Left kidney (tissue), 2 donors: ENCODE measurements around the gene IL4I1. TPM values are rescaled to one million over a fixed set of nuclear protein-coding genes. Genes with fewer than 3 reads are reported as not detected.

Source experiments
- DNase-seq: peaks from one replicate; pipeline ENCODE4 v3.0.0-alpha.2; 2013
- polyA plus RNA-seq: library from polyadenylated mRNA; unstranded; fragments of 120-200 nt; gene quantifications from one replicate; pipeline ENCODE4 v1.2.1, GENCODE V29; 2013; ENCODE audit not compliant: insufficient read length

The IL4I1 gene
- polyA plus RNA-seq, 1 donor = 2.7 TPM

DNA sequence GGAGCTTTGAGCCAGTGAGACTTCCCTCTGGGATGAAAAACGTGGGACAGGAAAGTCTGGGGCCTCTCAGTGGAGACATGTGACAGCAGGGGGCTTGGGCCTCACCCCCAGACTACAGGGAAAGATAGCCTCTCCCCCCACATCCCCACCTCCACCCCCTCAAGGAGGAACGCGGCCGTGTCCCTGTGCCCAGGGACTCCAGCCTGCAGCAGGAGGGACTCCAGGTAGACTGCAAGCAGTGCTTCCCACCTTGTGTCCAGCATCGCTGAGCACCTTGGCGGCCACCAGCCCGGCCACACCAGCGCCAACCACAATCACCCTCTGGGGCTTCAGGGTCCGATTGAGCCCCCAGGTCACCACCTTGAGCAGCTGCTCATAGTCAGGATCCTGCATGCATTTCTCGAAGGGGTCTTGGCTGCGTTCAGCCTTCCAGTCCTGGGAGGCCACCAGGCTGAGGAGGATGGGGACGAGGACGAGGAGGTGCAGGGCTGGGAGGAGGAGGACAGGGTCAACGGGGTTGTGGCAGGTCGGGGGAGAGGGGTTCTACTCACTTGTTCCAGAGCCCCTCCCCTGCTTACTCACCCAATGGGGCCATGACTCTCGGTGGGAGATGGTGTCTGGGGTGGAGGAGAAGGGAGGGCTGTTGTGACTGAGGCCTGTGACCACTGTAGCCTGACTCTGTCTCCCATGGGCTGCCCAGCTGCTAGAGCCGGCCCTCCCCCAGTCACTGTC is 955 bp downstream of the IL4I1 start:
- DNase-seq = no peak

DNA sequence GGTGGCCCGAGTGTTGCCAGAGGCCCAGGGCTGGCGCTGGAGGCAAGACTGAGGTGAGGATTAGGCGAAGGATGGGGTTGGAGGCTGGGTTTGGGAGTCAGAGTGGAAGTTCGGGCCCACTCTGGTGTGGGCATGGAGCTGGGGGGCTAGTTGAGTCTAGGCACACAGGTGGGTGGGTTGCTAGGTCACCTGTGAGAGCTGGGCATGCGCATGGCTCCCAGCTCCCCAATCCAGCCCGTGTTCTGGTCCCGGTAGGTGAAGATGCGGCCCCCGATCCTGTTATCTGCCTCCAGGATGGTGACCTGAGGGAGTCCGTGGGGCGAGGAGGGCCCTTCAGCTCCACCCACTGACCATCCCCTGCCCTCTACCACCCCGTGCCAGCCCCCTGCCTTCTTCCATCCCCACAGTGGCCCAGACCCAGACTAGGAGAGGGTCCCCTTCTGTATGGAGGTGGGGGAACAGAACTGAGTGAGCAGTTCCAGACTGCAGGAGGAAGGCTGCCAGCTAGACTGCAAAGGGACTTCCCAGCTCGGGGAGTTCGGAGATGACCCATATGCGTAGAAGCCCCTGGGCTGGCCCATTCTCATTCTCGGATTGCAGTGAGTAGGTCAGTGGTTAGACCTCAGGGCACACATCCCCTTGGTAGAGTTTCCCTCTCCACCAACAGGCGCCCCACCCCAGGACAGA is 1.7 kb downstream of the IL4I1 start:
- no peak for DNase-seq

DNA sequence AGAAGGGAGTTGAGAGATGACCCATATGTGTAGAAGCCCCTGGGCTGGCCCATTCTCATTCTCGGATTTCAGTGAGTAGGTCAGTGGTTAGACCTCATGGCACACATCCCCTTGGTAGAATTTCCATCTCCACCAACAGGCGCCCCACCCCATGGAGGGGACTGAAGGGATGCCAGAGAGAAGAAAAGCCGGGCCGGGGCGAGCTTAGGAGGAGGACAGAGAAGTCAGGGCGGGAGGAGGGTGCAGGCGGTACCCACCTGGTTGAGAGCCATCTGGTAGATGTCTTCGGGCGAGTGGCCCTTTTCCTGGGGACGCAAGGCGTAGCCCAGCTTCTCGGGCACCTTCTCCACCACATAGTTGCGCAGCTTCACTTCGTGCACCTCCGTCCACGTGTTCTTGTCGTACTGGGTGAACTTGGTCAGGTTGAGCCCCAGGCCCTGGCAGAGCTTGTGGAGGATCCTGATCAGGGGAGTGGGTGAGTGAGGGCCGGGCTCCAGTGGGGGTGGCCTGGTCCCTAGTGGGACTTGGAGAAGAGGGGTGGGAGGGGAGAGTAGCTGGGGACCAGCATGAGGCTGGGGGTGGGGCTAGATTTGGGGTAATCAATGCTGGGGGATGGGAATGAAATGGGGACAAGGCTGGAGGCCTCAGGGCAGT is 2.5 kb downstream of the IL4I1 start:
- DNase-seq = no peak

DNA sequence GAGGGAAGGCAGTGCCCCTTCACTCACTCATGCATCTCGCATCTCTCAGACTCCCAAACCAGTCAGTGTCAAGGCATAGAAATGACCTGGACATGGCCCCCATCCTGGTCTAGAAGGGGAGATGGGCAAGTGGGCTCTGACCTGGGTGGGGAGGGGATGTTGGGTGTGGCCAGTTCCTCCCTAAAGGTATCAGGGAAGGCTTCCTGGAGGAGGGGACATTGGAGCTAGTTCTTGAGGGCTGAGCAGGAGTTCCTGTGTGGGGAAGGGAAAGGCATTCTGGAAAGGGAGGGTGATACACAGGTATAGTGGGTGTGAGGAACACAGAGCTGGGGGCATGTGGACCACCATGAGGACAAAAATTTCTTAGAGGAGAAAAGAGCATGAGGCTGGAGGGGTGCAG is 4.0 kb downstream of the IL4I1 start:
- no peak for DNase-seq

DNA sequence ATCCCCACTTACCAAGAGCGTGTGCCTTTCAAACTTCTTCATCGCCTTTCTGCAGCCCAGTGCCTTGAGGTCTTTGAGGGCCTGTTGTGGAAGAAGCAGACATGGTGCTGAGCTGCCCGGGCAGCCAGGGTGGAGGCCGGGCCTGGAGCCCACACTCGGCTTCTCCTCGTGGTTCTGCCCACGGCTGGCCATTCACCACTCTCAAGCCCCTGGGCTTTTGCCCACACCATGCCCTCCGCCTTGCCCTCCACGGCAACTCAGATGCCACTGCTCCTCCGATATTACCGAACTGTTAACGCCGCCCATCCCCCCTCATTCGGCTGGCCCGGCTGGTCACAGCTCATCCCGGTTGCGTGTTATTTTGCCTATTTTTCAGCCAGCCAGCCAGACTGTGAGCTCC is 5.3 kb downstream of the IL4I1 start:
- no peak for DNase-seq

DNA sequence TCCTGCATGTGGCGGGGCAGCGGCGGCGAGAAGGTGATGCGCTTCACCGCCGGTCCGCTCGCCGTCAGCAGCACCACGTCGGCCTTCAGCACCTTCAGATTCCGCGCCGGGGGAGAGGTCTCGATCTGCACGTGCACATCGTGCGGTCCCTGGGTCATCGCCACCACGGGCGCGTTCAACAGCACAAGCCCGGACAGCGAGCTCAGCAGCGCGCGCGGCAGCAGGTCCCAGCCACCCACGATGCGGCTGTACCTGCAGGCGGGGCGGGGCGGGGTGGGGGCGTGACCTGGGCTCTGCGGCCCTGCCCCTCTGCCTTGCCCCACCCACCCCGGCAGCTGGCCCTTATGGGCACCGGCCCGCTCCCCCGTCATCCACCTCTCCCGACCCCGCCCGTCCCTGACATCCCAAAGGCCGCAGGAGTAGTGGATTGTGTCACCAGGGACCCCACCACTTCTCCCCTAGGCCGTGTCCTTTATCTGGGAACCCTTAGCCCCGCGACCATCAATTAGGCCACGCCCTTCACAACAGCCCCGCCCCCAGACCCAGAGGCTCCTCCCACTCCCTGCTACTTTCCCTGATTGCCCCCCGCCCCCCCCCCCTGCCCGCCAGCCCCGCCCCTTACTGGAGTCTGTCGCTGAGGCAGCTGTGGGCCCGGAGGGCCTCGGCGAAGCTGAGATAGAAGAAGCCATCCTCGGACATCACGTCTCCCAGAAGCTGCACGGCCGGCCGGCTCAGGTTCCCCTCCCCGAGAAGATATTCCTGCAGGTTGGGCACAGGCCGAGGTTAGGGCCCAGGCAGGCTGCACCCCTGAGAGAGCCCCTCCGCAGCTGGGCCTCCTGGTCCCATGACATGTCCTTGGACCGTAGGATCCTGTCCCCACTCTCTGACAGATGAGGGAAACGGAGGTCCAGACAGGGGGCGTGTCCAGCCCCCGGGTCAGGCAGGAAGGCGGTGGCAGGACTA is 6.1 kb downstream of the IL4I1 start:
- no peak for DNase-seq

DNA sequence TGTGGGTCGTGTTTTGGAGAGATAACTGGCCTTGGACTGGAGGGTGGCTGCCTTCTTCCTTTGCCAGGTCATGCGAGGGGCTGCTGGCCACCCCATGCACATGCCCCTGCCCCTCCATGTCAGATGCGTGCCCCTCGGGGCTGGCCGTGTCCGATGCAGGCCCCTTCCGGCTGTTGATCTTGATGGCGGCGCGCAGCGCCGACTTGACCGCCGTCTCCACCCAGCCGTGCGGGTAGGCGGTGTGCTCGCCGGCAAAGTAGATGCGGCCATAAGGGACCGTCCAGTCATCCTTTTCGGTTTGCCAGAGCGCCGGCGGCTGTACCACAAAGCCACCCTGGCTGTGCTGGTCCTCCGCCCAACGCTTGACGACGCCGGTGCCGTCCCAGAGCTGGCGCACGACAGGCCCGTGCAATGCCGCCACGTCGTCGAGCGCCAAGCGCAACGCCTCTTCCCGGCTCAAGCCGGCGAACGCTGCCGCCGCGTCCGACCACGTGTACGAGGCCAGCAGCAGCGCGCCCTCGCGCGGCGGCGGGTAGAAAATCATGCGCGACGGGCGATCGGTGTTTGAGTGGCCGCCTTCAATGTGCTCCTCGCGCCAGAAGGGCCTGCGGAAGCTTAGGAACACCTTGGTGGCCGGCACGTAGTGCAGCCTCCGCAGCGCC is 6.9 kb downstream of the IL4I1 start:
- no peak for DNase-seq

DNA sequence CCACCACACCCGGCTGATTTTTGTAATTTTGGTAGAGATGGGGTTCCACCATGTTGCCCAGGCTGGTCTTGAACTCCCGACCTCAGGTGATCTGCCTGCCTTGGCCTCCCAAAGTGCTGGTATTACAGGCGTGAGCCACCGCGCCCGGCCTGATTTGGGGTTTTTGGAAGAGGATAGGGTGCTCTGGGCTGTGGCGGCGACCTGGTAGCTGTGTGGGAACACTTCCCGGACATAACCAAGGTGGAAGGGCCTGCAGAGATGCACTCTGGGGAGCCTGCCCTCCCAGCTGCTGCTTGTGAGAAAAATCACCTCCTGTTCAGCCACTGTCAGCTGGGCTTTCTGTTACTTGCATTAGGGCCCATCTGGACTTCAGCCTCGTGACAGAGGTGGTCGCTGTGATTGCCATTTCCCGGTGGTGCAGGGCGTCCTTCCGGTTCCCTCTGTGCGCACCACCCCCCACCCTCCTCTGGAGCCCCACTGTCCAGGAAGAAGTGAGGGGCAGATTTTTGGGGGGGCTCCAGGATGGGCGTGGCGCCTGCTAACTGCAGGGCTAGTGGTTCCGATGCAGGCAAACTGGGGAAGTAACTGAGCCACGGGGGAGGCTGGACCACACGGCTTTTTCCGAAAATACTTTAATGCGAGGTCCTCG is 7.5 kb downstream of the IL4I1 start:
- no peak for DNase-seq

DNA sequence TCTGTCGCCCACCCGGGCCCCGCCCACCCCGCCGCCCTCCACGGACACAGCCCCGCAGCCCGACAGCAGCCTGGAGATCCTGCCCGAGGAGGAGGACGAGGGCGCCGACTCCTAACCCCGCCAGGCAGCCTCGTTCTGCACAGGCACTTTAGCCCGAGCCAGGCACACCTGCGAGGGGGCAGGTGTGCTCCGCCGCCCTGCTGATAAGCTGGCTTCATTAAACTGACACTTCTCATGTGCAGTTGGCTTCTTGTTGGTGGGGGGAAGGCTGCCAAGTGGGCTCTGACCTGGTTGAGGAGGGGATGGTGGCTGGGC is 8.2 kb downstream of the IL4I1 start:
- no peak for DNase-seq

DNA sequence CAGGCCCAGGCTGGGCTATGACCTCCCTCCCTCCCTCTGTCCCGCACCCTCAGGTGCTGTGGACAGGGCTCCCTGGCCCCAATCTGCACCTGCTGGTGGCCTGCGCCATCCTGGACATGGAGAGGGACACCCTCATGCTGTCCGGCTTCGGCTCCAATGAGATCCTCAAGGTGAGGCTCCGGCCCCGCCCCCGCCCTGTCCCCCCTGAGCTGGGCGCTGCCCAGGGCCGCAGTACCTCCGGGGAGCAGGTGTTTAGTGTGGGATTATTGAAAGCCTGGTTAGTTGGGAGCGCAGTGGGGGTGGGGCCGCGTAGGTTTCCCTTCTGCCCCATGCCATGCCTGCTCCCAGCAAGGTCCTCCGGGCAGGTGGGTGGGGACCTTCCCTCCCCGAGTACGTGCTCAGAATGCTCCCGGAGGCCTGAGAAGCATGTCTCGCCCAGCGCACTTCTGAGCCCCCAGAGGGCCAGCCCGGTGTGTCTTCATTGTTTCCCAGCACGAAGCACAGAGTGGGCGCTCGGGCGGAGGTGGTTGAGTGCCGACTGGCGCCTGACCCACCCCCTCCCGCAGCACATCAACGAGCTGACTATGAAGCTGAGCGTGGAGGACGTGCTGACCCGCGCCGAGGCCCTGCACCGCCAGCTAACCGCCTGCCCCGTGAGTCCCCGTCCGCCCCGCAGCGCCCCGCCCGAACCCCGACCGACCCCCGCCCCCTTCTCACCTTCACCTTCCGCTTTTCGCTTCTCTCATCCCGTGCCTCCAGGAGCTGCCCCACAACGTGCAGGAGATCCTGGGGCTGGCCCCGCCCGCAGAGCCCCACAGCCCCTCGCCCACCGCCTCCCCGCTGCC is 8.8 kb downstream of the IL4I1 start:
- DNase-seq = no peak

DNA sequence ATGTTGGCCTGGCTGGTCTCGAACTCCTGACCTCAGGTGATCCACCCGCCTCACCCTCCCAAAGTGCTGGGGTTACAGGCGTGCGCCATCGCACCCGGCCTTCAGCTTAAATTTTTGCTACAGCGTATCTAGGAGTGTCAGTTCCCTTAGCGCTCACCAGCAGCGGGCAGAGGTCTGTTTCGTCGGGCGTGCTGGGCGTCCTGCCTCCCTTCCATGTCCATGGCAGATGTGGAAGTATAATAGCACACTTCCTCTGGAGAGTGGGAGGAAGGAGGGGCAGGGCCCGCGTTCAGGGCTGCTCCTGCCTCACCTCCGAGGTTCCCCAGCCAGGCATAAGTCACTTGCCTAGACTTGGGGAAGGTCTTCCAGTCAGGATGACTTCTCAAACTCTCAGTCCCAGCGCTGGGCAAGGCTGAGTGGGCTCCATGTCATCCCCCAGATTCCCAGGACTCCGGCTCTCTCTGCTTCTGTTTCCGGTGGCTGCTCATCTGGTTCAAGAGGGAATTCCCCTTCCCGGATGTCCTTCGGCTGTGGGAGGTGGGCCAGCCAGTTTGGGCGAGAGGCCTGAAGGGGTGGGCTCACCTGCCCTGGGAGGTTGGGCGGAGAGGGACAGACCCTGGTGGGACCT is 9.5 kb downstream of the IL4I1 start:
- DNase-seq = no peak

DNA sequence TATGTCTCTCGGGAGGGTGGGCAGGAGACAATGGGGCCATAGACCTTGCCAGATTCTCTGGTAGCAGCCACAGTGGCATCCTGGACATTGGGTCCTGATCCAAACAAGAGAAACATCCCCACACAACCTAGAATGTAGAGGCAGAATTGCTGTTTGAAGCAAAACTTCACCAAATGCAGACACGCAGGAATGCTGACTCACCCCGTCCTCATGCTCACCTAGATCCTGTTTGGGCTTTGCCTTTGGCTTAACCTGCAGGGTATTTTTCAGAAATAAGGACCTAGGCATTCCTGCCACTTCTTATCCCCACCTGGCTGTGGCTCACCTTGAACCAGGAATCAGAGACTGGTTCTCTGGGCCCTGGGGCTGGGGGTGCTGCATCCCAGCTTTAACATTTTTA is 11.9 kb downstream of the IL4I1 start:
- DNase-seq = no peak

DNA sequence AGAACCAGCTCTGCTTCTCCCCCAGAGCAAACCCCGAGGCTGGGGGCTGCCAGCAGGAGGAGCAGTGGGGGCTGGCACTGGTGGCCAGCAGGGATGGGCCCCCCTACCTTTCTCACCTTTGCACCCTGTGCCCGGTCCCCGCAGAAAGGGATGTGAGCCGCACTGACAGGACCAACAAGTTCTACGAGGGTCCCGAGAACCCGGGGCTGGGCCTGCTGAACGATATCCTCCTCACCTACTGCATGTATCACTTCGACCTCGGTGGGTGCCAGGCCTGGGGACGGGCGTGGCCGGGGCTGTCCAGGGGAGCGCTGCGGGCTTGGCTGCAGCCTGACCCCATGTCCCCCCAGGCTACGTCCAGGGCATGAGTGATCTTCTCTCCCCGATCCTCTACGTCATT is 12.6 kb downstream of the IL4I1 start:
- DNase-seq = no peak

DNA sequence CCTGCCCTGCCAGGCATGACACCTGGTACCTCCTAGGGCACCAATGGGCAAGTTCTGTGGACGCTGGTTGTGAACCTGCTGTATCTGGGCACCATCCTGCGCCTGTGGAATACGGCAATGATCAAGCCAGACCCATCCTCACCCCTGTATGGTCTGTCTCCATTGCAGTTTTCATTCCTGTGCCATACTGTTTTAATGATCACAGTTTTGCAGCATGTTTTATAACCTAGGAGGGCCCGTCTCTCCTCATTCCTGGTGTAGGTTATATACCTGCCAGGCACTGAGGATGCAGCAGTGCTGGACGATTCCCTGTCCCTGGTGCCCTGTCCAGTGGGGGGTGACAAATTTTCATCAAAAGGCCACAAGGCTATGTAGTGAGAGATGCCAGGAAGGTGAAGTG is 13.6 kb downstream of the IL4I1 start:
- no peak for DNase-seq

DNA sequence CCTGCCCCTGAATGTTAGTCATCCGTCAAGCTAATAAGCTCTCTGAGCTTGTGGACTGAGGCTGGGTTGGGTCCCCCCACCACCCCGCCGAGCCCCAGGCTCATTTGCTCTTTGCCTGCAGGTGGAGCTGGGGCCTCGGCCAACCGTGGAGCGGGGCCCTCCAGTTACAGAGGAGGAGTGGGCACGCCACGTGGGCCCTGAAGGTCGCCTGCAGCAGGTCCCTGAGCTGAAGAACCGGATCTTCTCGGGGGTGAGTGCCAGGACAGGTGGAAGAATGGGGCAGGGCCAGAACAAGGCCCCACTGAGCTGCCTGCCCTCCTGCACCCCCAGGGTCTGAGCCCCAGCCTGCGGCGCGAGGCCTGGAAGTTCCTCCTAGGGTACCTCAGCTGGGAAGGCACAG is 14.0 kb downstream of the IL4I1 start:
- DNase-seq = no peak

DNA sequence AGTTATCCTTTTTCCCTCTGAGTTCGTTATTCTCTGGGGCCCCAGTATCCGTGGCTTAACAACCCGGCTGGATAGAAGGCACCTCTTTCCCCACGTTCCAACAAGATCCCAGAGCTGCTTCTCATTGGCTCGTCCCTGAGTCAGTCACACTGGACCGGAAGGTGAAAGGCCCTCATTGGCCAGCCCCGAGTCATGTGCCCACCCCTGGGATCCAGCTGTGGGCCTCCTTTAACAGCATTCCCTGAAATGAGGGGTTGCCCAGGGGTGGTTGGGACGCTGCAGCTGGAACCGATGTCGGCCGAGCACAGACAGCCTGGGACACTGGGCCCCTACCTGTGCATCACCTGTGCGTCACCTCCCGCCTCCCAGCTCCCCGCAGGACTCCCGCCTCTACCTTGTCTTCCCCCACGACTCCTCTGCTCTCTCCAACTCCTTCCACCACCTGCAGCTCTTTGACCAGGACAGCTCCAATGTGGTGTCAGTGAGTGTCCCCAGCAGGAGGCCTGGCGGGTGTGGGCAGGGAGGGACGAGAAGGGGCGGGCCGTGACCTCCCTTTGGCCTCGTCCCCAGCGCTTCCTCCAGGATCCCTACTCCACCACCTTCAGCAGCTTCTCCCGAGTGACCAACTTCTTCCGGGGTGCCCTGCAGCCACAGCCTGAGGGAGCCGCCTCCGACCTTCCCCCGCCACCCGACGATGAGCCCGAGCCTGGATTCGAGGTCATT is 14.9 kb downstream of the IL4I1 start:
- no peak for DNase-seq

DNA sequence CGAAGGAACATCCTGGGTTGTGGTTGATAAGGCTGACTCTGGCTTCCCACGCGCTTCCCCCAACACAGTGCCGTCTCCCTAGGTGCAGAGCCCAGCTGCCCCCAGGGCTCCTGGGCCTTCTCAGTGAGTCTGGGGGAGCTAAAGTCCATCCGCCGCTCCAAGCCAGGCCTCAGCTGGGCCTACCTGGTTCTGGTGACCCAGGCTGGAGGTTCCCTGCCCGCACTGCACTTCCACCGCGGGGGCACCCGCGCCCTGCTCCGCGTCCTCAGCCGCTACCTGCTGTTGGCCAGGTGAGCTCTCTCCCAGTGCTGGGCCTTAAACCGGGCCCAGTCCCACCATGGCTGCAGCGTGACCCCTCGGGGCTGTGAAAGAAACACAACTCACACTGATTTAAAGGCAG is 15.5 kb downstream of the IL4I1 start:
- DNase-seq = no peak

DNA sequence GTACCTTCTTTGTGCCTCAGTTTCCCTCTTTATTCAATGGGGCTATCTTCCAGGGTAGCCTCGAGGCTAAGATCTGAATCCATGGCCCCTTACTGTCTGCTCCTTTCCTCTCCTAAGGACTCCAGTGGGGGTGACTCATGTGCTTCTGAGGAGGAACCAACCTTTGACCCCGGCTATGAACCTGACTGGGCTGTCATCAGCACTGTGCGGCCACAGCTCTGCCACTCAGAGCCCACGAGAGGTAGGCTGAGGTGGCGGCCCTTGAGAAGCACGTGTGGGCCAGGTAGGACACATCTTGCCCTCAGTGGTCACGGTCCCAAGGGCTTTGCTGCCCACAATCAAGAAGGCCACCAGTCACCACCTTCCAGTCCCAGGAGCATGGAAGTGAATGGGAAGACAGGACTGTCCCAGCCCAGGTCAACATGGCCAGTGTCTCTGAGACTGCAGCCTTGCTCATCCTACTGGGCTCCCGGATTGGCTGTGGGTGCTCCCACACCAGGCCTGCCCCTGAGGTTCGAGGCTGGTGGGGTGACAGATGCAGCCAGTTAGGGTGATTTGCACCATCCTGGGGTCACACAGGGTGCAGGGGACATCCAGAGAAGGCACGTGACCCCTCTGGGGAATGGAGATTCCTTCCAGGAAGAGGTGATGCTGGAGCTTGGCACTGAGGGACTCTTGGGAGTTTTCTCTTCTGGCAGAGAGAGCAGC is 16.4 kb downstream of the IL4I1 start:
- DNase-seq = no peak
